SK-N-SH treated with all-trans-retinoic acid at 6 μM for 48 hours (cell line): ENCODE measurements around the gene ACYP1.

Source experiments
- ESRRG ChIP-seq: fragments of 250-450 bp; sonication (Bioruptor Pico); IDR thresholded peaks from 2 replicates; pipeline ENCODE4 v1.6.1; 2021; ENCODE audit warnings: mild to moderate bottlenecking
- PATZ1 ChIP-seq: fragments of 250-450 bp; sonication (Bioruptor Pico); IDR thresholded peaks from 2 replicates; pipeline ENCODE4 v1.8.0; 2020; ENCODE audit warnings: mild to moderate bottlenecking, moderate library complexity, borderline replicate concordance
- RARB ChIP-seq: fragments of 250-450 bp; sonication (Bioruptor Pico); IDR thresholded peaks from 2 replicates; pipeline ENCODE4 v1.8.0; 2021; ENCODE audit warnings: mild to moderate bottlenecking, moderate library complexity
- TF ChIP-seq, protein P1 (sequence below): fragments of 250-450 bp; sonication (Bioruptor Pico); IDR thresholded peaks from 2 replicates; pipeline ENCODE4 v1.5.0; 2020; ENCODE audit warnings: mild to moderate bottlenecking, moderate library complexity

- no peak for TF ChIP-seq RARB (CRISPR knock-in tag)
- TF ChIP-seq ESRRG = no peak
- TF ChIP-seq PATZ1 (CRISPR knock-in tag) = no peak
- TF ChIP-seq, protein P1, sequence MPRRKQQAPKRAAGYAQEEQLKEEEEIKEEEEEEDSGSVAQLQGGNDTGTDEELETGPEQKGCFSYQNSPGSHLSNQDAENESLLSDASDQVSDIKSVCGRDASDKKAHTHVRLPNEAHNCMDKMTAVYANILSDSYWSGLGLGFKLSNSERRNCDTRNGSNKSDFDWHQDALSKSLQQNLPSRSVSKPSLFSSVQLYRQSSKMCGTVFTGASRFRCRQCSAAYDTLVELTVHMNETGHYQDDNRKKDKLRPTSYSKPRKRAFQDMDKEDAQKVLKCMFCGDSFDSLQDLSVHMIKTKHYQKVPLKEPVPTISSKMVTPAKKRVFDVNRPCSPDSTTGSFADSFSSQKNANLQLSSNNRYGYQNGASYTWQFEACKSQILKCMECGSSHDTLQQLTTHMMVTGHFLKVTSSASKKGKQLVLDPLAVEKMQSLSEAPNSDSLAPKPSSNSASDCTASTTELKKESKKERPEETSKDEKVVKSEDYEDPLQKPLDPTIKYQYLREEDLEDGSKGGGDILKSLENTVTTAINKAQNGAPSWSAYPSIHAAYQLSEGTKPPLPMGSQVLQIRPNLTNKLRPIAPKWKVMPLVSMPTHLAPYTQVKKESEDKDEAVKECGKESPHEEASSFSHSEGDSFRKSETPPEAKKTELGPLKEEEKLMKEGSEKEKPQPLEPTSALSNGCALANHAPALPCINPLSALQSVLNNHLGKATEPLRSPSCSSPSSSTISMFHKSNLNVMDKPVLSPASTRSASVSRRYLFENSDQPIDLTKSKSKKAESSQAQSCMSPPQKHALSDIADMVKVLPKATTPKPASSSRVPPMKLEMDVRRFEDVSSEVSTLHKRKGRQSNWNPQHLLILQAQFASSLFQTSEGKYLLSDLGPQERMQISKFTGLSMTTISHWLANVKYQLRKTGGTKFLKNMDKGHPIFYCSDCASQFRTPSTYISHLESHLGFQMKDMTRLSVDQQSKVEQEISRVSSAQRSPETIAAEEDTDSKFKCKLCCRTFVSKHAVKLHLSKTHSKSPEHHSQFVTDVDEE (CRISPR knock-in tag) = 0 out of 2 replicates have a peak, but pooled peaks have one; percentile 29
These were observed 21.8 kb downstream of the ACYP1 start for GRCh38 chr14:75042035-75042434.
